Glutamatergic neuron (in vitro differentiated cells): Measurements from ENCODE around the gene METAP1. TPM values are rescaled to one million over a fixed set of nuclear protein-coding genes. Genes with fewer than 3 reads are reported as not detected.

Experiments
- DNase-seq: peaks from one replicate; pipeline ENCODE4 v3.0.0; 2022
- H3K27ac Mint-ChIP-seq: one replicate; pipeline ENCODE4 v1.8.0; 2020; ENCODE audit warnings: mild to moderate bottlenecking, mixed read lengths, inconsistent platforms; ENCODE audit not compliant: unreplicated experiment
- H3K27me3 Mint-ChIP-seq: one replicate; pipeline ENCODE4 v1.8.0; 2020; ENCODE audit warnings: mild to moderate bottlenecking, moderate library complexity, mixed read lengths, inconsistent platforms; ENCODE audit not compliant: unreplicated experiment
- H3K36me3 Mint-ChIP-seq: one replicate; pipeline ENCODE4 v1.8.0; 2020; ENCODE audit warnings: mild to moderate bottlenecking, mixed read lengths, inconsistent platforms; ENCODE audit not compliant: unreplicated experiment
- H3K4me1 Mint-ChIP-seq: one replicate; pipeline ENCODE4 v1.8.0; 2020; ENCODE audit warnings: mild to moderate bottlenecking, low read depth, mixed read lengths, inconsistent platforms; ENCODE audit not compliant: unreplicated experiment
- H3K4me3 Mint-ChIP-seq: one replicate; pipeline ENCODE4 v1.8.0; 2020; ENCODE audit warnings: mild to moderate bottlenecking, mixed read lengths, inconsistent platforms; ENCODE audit not compliant: unreplicated experiment
- H3K9me3 Mint-ChIP-seq: one replicate; pipeline ENCODE4 v1.8.0; 2020; ENCODE audit warnings: mild to moderate bottlenecking, moderate library complexity, mixed read lengths, inconsistent platforms; ENCODE audit not compliant: unreplicated experiment
- CTCF ChIP-seq: fragments of 200-600 bp; sonication (generic); IDR thresholded peaks from one replicate; pipeline ENCODE4 v1.5.0; 2021; ENCODE audit not compliant: partially characterized antibody, unreplicated experiment
- total RNA-seq: library from RNA; stranded (reverse); fragmentation: NEBNext Ultra II Directional; extraction: Animal tissue kit (Norgen Biotek cat#: 25700); gene quantifications from one replicate; pipeline ENCODE4 v1.2.1, GENCODE V29; 2021; ENCODE audit not compliant: unreplicated experiment

The METAP1 gene
- total RNA-seq, 1 donor from 2014 or later: 26.2 TPM

- Mint-ChIP-seq H3K4me1 (peaks cover 8% of the 10 kb centered on the region), H3K27ac (no peak overlapping the region), H3K36me3 (no peaks in the 10 kb centered on the region), H3K4me3 (no peak overlapping the region), H3K27me3 (no peaks in the 10 kb centered on the region), H3K9me3 (peaks cover 4% of the 10 kb centered on the region)
- no peak for TF ChIP-seq CTCF
- DNase-seq: no peak
These were observed 3.0 kb downstream of the METAP1 start for GRCh38 chr4:98998551-98998950.

DNA sequence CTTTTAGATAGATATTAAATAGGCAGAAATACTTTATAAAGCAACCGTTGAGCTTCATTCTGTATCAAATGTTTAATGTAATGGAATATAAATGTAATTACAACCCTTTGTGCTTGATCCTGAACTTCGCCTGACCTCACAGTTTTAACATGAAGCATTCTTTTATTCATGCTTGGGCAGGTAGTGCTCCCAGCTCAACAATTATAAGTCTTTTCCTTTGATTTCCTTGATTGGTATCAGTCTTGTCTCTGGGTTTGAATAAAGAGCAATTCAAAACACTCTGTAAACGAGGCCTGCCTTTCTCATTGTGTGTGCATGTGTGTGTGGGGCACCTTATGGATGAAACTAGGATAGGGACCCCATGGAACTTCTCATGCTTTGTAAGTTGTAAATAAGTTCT, 6.8 kb downstream of the METAP1 start:
- Mint-ChIP-seq H3K36me3 (no peaks in the 10 kb centered on the region), H3K4me1 (peaks cover 3% of the 10 kb centered on the region), H3K9me3 (no peaks in the 10 kb centered on the region), H3K4me3 (no peak overlapping the region), H3K27ac (no peak overlapping the region), H3K27me3 (no peaks in the 10 kb centered on the region)
- DNase-seq: no peak
- TF ChIP-seq CTCF: no peak

- no peaks in the 10 kb centered on the region for H3K9me3 Mint-ChIP-seq
- TF ChIP-seq CTCF: no peak
- no peak overlapping the region for H3K4me3 Mint-ChIP-seq
- no peaks in the 10 kb centered on the region for H3K4me1 Mint-ChIP-seq
- H3K27me3 Mint-ChIP-seq: no peaks in the 10 kb centered on the region
- DNase-seq: no peak
- no peaks in the 10 kb centered on the region for H3K36me3 Mint-ChIP-seq
- no peak overlapping the region for H3K27ac Mint-ChIP-seq
These were observed 12.5 kb downstream of the METAP1 start for GRCh38 chr4:99008051-99008450.

GRCh38 chr4:99011910-99012309, 16.4 kb downstream of the METAP1 start:
- Mint-ChIP-seq H3K27ac (no peak overlapping the region), H3K9me3 (no peaks in the 10 kb centered on the region), H3K4me1 (peaks cover 4% of the 10 kb centered on the region), H3K36me3 (peaks cover 9% of the 10 kb centered on the region), H3K27me3 (no peaks in the 10 kb centered on the region), H3K4me3 (no peak overlapping the region)
- DNase-seq: no peak
- TF ChIP-seq CTCF: no peak

DNA sequence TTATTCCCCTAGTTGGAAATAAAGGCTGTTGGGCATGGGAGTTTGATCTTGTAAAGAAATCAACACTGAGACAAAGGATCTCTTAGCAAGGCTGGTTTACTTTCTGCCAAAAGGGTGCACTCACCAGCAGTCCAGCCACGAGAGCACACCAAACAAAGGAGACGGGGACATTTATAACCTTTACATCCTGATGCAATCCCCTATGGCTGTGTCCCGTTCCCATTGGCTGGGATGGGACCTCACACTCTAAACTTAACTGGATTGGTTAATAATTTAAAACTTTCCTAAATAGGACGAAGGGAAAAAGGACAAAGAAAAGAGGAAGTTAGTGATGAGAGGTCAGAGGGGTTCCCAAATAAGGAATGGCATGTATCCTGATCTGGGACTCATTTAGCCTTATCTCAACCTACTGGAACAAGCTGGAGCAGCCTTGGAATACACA, 17.9 kb downstream of the METAP1 start:
- peaks cover 1% of the 10 kb centered on the region for H3K27me3 Mint-ChIP-seq
- DNase-seq: no peak
- no peak overlapping the region for H3K4me3 Mint-ChIP-seq
- no peak for TF ChIP-seq CTCF
- H3K36me3 Mint-ChIP-seq: peaks cover 9% of the 10 kb centered on the region
- no peak overlapping the region for H3K27ac Mint-ChIP-seq
- peaks cover 4% of the 10 kb centered on the region for H3K4me1 Mint-ChIP-seq
- H3K9me3 Mint-ChIP-seq: no peaks in the 10 kb centered on the region
